PFSK-1 (cell line): Measurements from ENCODE around the gene THSD4.

ENCODE experiments used
- POLR2AphosphoS5 ChIP-seq: IDR thresholded peaks from 2 replicates; pipeline ENCODE4 v1.6.1; 2012; ENCODE audit warnings: low read depth, mild to moderate bottlenecking, control low read depth, low read length, moderate library complexity
- REST ChIP-seq, 2 experiments: IDR thresholded peaks; 2 replicates each; pipeline versions ENCODE4 v1.6.1 to v1.8.0; 2011 to 2012; ENCODE audit warnings: low read depth in 2 of 2, low read length in 2 of 2, control low read depth in 1 of 2, inconsistent platforms in 1 of 2, mild to moderate bottlenecking in 1 of 2, moderate library complexity in 1 of 2; ENCODE audit not compliant: insufficient read depth in 1 of 2

DNA sequence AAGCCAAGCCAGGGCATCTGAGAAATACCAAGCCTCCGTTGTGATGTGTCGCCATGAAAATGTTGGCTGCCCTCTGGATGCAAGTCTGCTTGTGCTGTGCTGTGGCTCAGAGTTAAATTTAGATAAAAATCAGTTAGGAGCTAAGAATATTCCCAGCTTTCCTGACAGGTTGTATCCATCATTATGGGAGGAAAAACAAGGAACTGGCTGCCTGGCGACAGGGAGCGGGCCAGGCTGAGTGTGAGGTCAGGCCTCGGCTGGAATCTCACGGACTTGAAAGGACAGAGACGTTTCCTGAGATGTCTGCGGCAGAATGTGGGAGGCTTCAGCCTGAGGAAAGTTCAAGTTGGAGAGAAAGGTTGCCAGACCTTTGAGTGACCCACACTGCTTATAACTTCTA lies 213.8 kb downstream of the THSD4 start:
- TF ChIP-seq REST (IDR thresholded peaks at IDR 0.05; ENCODE audit: insufficient read depth in 1 of 2, low read depth in 2 of 2, low read length in 2 of 2) (no peak), POLR2AphosphoS5 (no peak)
